SU-DHL-6 (cell line): Measurements from ENCODE around the gene UNC45A.
A peak's percentile ranks its signal among the peaks of the same experiment; 100 is the strongest.

Experiments used
- H2AFZ ChIP-seq: fragments of 200-600 bp; sonication (generic); 2 replicates; pipeline ENCODE4 v1.6.1; 2014; ENCODE audit warnings: low read depth, mild to moderate bottlenecking, moderate library complexity, mixed read lengths, antibody characterized with exemption, low read length; ENCODE audit not compliant: severe bottlenecking
- H3F3A ChIP-seq: fragments of 200-600 bp; shearing (Covaris generic); 2 replicates; pipeline ENCODE4 v1.6.0; 2016; ENCODE audit warnings: antibody characterized with exemption, mild to moderate bottlenecking; ENCODE audit not compliant: insufficient read depth
- H3K27ac ChIP-seq: fragments of 200-600 bp; sonication (generic); 2 replicates; pipeline ENCODE4 v1.5.1; 2016; ENCODE audit warnings: low read depth, mild to moderate bottlenecking, low read length, moderate library complexity, mixed read lengths
- H3K27me3 ChIP-seq: fragments of 200-600 bp; sonication (generic), shearing (Covaris generic); 2 replicates; pipeline ENCODE4 v1.6.0; 2014; ENCODE audit warnings: mild to moderate bottlenecking, low read length
- H3K36me3 ChIP-seq: fragments of 200-600 bp; sonication (generic); 2 replicates; pipeline ENCODE4 v1.6.1; 2014; ENCODE audit warnings: mild to moderate bottlenecking, low read length, mixed read lengths
- H3K4me2 ChIP-seq: fragments of 300-600, 200-600 bp; shearing (Covaris generic), sonication (generic); 2 replicates; pipeline ENCODE4 v1.6.0; 2014; ENCODE audit warnings: low read length, low read depth, mild to moderate bottlenecking; ENCODE audit not compliant: poor library complexity, severe bottlenecking
- H3K4me3 ChIP-seq: fragments of 200-600 bp; sonication (generic); 2 replicates; pipeline ENCODE4 v1.5.1; 2014; ENCODE audit warnings: antibody characterized with exemption, low read length, mild to moderate bottlenecking, mixed read lengths; ENCODE audit not compliant: insufficient read depth, poor library complexity, severe bottlenecking
- H3K79me2 ChIP-seq: fragments of 200-600 bp; sonication (generic); 2 replicates; pipeline ENCODE4 v1.6.1; 2014; ENCODE audit warnings: mild to moderate bottlenecking, low read length, moderate library complexity; ENCODE audit not compliant: insufficient read depth
- H3K9ac ChIP-seq: fragments of 200-600 bp; sonication (generic); 2 replicates; pipeline ENCODE4 v1.7.0; 2014; ENCODE audit warnings: mild to moderate bottlenecking, low read length
- H3K9me2 ChIP-seq: fragments of 200-600 bp; sonication (generic); replicated peaks from 2 replicates; pipeline ENCODE4 v1.6.1; 2014; ENCODE audit warnings: low read length; ENCODE audit not compliant: insufficient read depth
- H3K9me3 ChIP-seq: fragments of 200-600 bp; sonication (generic); 2 replicates; pipeline ENCODE4 v1.6.1; 2014; ENCODE audit warnings: low read length, mixed read lengths; ENCODE audit not compliant: insufficient read depth
- H4K20me1 ChIP-seq: fragments of 200-600 bp; sonication (generic); 2 replicates; pipeline ENCODE4 v1.6.1; 2014; ENCODE audit warnings: low read depth, mild to moderate bottlenecking, antibody characterized with exemption, low read length, moderate library complexity, mixed read lengths
- EZH2phosphoT487 ChIP-seq: fragments of 200-600 bp; sonication (generic), shearing (Covaris generic); conservative IDR thresholded peaks from 2 replicates; pipeline ENCODE4 v1.6.1; 2018; ENCODE audit warnings: mild to moderate bottlenecking, antibody characterized with exemption, low read length, moderate library complexity, mixed read lengths
- TF ChIP-seq, protein P1 (sequence below): fragments of 200-600 bp; sonication (generic); IDR thresholded peaks from one replicate; pipeline ENCODE4 v1.5.1; 2017; ENCODE audit warnings: antibody characterized with exemption, mild to moderate bottlenecking, low read length, moderate library complexity; ENCODE audit not compliant: insufficient read depth, poor library complexity, severe bottlenecking

UNC45A gene

DNA sequence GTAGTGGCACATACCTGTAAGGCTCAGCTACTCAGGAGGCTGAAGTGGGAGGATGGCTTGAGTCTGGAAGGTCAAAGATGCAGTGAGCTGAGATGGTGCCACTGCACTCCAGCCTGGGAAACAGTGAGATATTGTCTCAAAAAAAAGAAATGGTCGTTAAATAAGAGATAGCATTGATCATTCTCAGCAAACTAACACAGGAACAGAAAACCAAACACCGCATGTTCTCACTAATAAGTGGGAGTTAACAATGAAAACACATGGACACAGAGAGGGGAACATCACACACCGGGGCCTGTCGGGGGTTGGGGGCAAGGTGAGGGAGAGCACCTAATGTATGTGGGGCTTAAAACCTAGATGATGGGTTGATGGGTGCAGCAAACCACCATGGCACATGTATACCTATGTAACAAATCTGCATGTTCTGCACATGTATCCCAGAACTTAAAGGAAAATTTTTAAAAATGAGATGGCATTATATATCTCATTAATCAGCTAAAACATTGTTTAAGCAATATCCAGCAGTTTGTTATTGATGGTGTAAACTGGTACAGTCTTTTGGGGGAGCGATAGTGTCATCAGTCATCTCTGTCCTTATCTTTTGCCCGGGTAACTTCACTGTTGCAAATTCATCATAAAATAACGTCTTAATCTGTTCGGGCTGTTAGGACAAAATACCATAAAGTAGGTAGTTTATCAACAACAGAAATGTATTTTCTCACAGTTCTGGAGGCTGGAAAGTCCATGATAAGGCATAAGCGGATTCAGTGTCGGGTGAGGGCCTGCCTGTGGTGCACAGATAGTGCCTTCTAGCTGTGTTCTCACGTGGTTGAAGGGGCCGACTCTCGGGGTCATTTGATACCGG, 33.7 kb upstream of the UNC45A start:
- Histone ChIP-seq H2AFZ (no peak overlapping the region), H3F3A (peaks cover 9% of the 10 kb centered on the region; the same call in 1 of the 2 replicates), H4K20me1 (no peaks in the 10 kb centered on the region), H3K4me2 (peak overlapping the region; percentile 80), H3K27ac (no peak overlapping the region), H3K9me3 (no peaks in the 10 kb centered on the region), H3K36me3 (no peaks in the 10 kb centered on the region), H3K79me2 (no peaks in the 10 kb centered on the region), H3K27me3 (0 out of 2 replicates have a peak, but pooled peaks cover 4% of the 10 kb centered on the region), H3K9me2 (no peaks in the 10 kb centered on the region), H3K9ac (peak overlapping the region; percentile 63; the same call in 1 of the 2 replicates), H3K4me3 (peak overlapping the region; percentile 55)
- TF ChIP-seq EZH2phosphoT487: no peak
- TF ChIP-seq, protein P1, sequence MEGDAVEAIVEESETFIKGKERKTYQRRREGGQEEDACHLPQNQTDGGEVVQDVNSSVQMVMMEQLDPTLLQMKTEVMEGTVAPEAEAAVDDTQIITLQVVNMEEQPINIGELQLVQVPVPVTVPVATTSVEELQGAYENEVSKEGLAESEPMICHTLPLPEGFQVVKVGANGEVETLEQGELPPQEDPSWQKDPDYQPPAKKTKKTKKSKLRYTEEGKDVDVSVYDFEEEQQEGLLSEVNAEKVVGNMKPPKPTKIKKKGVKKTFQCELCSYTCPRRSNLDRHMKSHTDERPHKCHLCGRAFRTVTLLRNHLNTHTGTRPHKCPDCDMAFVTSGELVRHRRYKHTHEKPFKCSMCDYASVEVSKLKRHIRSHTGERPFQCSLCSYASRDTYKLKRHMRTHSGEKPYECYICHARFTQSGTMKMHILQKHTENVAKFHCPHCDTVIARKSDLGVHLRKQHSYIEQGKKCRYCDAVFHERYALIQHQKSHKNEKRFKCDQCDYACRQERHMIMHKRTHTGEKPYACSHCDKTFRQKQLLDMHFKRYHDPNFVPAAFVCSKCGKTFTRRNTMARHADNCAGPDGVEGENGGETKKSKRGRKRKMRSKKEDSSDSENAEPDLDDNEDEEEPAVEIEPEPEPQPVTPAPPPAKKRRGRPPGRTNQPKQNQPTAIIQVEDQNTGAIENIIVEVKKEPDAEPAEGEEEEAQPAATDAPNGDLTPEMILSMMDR: no peak

DNA sequence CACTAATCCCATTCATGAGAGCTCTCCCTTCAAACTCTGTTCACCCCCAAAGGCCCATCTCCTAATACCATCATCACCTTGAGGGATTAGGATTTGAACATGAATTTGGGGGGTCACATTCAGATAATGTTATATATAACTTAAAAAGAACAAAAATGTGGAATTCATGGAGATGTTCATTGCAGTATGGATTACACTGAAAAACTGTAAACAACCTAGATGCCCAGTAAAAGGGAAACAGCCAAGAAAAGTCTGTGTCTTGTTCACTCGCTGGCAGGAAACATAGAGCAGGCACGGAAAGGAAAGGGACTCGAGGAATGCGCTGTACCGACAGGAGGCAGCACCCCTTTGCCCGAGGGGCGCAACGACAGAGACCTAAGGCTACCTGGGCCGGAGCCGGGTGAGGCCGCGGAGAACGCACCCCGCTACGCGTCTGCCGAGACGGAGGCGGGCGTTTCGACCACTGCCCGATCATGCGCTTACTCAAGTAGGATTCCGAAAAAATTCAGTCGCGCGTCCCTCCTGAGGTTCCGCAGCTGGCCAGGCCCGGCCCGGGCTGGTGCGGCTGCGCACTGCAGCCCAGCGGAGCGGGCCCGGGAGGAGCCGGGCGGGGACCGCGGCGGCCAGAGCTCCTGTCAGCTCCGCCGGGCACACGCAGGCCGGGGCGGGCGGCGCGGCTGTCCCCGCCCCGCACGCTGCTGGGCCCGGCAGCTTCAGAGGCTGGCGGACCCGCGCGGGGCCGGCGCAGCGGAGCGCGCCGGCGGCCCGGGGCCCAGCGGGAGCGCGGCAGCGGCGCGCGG, 32.8 kb upstream of the UNC45A start:
- no peaks in the 10 kb centered on the region for H3K36me3 ChIP-seq
- H3K4me2 ChIP-seq: peak overlapping the region; percentile 80
- H3K9me2 ChIP-seq: no peaks in the 10 kb centered on the region
- TF ChIP-seq, protein P1: peak; percentile 45
- no peak for TF ChIP-seq EZH2phosphoT487
- H3K27ac ChIP-seq: no peak overlapping the region
- H3F3A ChIP-seq: peaks cover 9% of the 10 kb centered on the region; the same call in 1 of the 2 replicates
- H4K20me1 ChIP-seq: no peaks in the 10 kb centered on the region
- H2AFZ ChIP-seq: peak overlapping the region; percentile 58
- H3K79me2 ChIP-seq: no peaks in the 10 kb centered on the region
- peak overlapping the region; percentile 63 for H3K9ac ChIP-seq
- peak overlapping the region; percentile 55 for H3K4me3 ChIP-seq
- no peaks in the 10 kb centered on the region for H3K9me3 ChIP-seq
- 0 out of 2 replicates have a peak, but pooled peaks cover 4% of the 10 kb centered on the region for H3K27me3 ChIP-seq

DNA sequence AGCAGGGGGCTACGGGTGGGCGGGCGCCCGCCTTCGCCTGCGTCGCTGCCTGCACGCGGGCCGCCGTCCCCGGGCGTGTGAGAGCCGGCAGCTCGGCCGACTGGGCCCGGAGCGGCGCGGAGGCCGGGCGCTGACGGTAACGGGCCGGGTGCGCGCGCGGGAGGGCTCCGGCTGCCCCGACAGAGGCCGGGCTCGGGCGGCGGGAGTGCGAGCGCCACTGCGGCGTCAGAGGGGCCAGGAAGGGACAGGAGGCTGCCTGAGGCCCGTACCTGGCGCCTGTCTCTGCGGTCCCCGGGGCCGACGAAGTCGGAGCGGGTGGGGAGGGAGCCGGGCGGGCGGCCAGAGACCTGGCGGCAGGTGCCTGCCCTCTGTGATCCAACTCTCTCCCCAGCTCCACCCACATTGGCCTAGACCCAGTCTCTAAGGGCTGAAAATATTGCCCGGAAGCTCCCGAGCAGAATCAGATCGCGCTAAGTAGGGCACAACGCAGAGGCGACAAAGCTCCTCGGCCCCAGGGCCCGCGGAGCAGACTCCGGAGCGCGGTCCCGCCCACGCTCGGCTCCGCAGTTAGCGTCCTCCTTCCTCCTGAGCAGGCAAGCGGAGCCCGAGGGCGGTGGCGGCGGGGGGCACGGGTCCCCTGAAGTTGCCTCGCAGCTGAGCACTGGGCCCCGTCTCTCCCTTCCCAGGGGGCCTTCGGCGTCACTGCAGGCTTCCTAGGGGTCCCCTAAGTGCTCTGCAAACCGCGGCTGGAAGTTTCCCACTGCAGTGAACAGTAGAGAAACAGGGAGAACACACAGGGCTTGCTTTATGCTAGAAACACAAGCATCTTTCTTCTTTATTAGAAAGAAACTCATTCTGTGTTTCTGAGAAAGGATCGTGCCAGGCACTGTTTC, 32.0 kb upstream of the UNC45A start, which contains the start of gene MAN2A2:
Gene MAN2A2, plus strand, starts transcription at position 463 of the 893 bp plus-strand sequence. CDS start 906 bp downstream, outside the sequence.
- peaks cover 9% of the 10 kb centered on the region; the same call in 1 of the 2 replicates for H3F3A ChIP-seq

More for the DNA sequence above, 32.0 kb upstream of the UNC45A start, which contains the start of gene MAN2A2:
- Histone ChIP-seq H3K27ac (peak within 1 kb of the TSS; percentile 30; the same call in 1 of the 2 replicates), H3K36me3 (no peaks in the 10 kb centered on the region), H3K9me2 (no peaks in the 10 kb centered on the region), H2AFZ (peak within 1 kb of the TSS; percentile 80), H3K4me3 (peak within 1 kb of the TSS; percentile 55), H3K9ac (peak within 1 kb of the TSS; percentile 63), H3K4me2 (peak within 1 kb of the TSS; percentile 80), H4K20me1 (no peaks in the 10 kb centered on the region), H3K27me3 (no peaks in the 10 kb centered on the region), H3K79me2 (no peaks in the 10 kb centered on the region), H3K9me3 (no peaks in the 10 kb centered on the region)
- TF ChIP-seq, protein P1: no peak
- TF ChIP-seq EZH2phosphoT487: no peak
